Activated CD8-positive, alpha-beta memory T cell treated with anti-CD3 and anti-CD28 coated beads, Interleukin-2, amount 50 U/mL, for 4 hours (primary cell): ENCODE results near the gene LAMA5.

ENCODE experiments used
- DNase-seq: peaks from one replicate; pipeline ENCODE4 v3.0.0-alpha.2; 2020

LAMA5 gene

GRCh38 chr20:62357681-62358080, 9.4 kb downstream of the LAMA5 start:
- DNase-seq, result no peak

- no peak for DNase-seq
These were observed 9.9 kb downstream of the LAMA5 start for GRCh38 chr20:62357187-62357667.

GRCh38 chr20:62356589-62357186, 10.4 kb downstream of the LAMA5 start:
- no peak for DNase-seq

- no peak for DNase-seq
These were observed 11.1 kb downstream of the LAMA5 start for GRCh38 chr20:62355878-62356588.

- DNase-seq, result no peak
These were observed 11.6 kb downstream of the LAMA5 start for GRCh38 chr20:62355516-62355877.

GRCh38 chr20:62354811-62355341, 12.2 kb downstream of the LAMA5 start:
- DNase-seq, result no peak

- DNase-seq, result no peak
These were observed 12.9 kb downstream of the LAMA5 start for GRCh38 chr20:62354031-62354808.

- no peak for DNase-seq
These were observed 13.7 kb downstream of the LAMA5 start for GRCh38 chr20:62353289-62354030.

GRCh38 chr20:62352402-62353288, 14.5 kb downstream of the LAMA5 start:
- DNase-seq, result no peak

- DNase-seq, result no peak
These were observed 15.4 kb downstream of the LAMA5 start for GRCh38 chr20:62351469-62352401.

- no peak for DNase-seq
These were observed 16.3 kb downstream of the LAMA5 start for GRCh38 chr20:62350629-62351422.

- no peak for DNase-seq
These were observed 16.9 kb downstream of the LAMA5 start for GRCh38 chr20:62350098-62350628.

- DNase-seq, result no peak
These were observed 17.5 kb downstream of the LAMA5 start for GRCh38 chr20:62349556-62350097.

- no peak for DNase-seq
These were observed 18.5 kb downstream of the LAMA5 start for GRCh38 chr20:62348604-62349003.

GRCh38 chr20:62347445-62347844, 19.7 kb downstream of the LAMA5 start:
- DNase-seq, result no peak

- DNase-seq, result no peak
These were observed 20.0 kb downstream of the LAMA5 start for GRCh38 chr20:62347151-62347404.

GRCh38 chr20:62346398-62347150, 20.5 kb downstream of the LAMA5 start:
- DNase-seq, result no peak

GRCh38 chr20:62345681-62346370, 21.3 kb downstream of the LAMA5 start:
- DNase-seq, result no peak
